Activated T-cell treated with anti-CD3 and anti-CD28 coated beads, Interleukin-2, amount 50 U/mL, for 24 hours (primary cell): ENCODE measurements around the gene CFAP70.

Experiments used
- DNase-seq: peaks from one replicate; pipeline ENCODE4 v3.0.0-alpha.2; 2020
- H3K27ac Mint-ChIP-seq: 2 replicates; pipeline ENCODE4 v1.8.0; 2020; ENCODE audit warnings: mild to moderate bottlenecking, mixed read lengths
- H3K27me3 Mint-ChIP-seq: 2 replicates; pipeline ENCODE4 v1.8.0; 2020; ENCODE audit warnings: mixed read lengths
- H3K36me3 Mint-ChIP-seq: 2 replicates; pipeline ENCODE4 v1.8.0; 2020; ENCODE audit warnings: low read depth, mixed read lengths
- H3K4me1 Mint-ChIP-seq: 2 replicates; pipeline ENCODE4 v1.8.0; 2020; ENCODE audit warnings: low read depth, mixed read lengths
- H3K4me3 Mint-ChIP-seq: 2 replicates; pipeline ENCODE4 v1.8.0; 2020; ENCODE audit warnings: mild to moderate bottlenecking, moderate library complexity, mixed read lengths
- H3K9me3 Mint-ChIP-seq: 2 replicates; pipeline ENCODE4 v1.8.0; 2020; ENCODE audit warnings: mixed read lengths

Gene CFAP70

GRCh38 chr10:73228247-73228646 lies 130.4 kb downstream of the CFAP70 start:
- Mint-ChIP-seq H3K4me1 (peaks cover 3% of the 10 kb centered on the region), H3K4me3 (no peak overlapping the region), H3K27me3 (no peaks in the 10 kb centered on the region), H3K9me3 (no peaks in the 10 kb centered on the region), H3K36me3 (peaks cover 48% of the 10 kb centered on the region), H3K27ac (peak overlapping the region; percentile 1)
- DNase-seq = no peak

GRCh38 chr10:73226663-73227062 lies 132.0 kb downstream of the CFAP70 start:
- H3K4me3 Mint-ChIP-seq = no peak overlapping the region
- H3K27ac Mint-ChIP-seq = no peak overlapping the region
- H3K36me3 Mint-ChIP-seq = peaks cover 35% of the 10 kb centered on the region
- no peaks in the 10 kb centered on the region for H3K27me3 Mint-ChIP-seq
- H3K4me1 Mint-ChIP-seq = peaks cover 3% of the 10 kb centered on the region
- no peaks in the 10 kb centered on the region for H3K9me3 Mint-ChIP-seq
- no peak for DNase-seq

- Mint-ChIP-seq H3K4me3 (no peak overlapping the region), H3K27ac (no peak overlapping the region), H3K4me1 (peaks cover 3% of the 10 kb centered on the region), H3K36me3 (peaks cover 26% of the 10 kb centered on the region), H3K9me3 (no peaks in the 10 kb centered on the region), H3K27me3 (no peaks in the 10 kb centered on the region)
- DNase-seq = no peak
These were observed 133.1 kb downstream of the CFAP70 start for GRCh38 chr10:73225518-73225917.

- H3K27ac Mint-ChIP-seq = no peak overlapping the region
- peaks cover 8% of the 10 kb centered on the region for H3K4me1 Mint-ChIP-seq
- no peaks in the 10 kb centered on the region for H3K27me3 Mint-ChIP-seq
- no peaks in the 10 kb centered on the region for H3K9me3 Mint-ChIP-seq
- DNase-seq = no peak
- no peak overlapping the region for H3K4me3 Mint-ChIP-seq
- H3K36me3 Mint-ChIP-seq = peaks cover 34% of the 10 kb centered on the region
These were observed 137.7 kb downstream of the CFAP70 start for GRCh38 chr10:73220989-73221388.

- Mint-ChIP-seq H3K27ac (no peak overlapping the region), H3K4me3 (no peak overlapping the region), H3K9me3 (no peaks in the 10 kb centered on the region), H3K27me3 (no peaks in the 10 kb centered on the region), H3K4me1 (peaks cover 5% of the 10 kb centered on the region), H3K36me3 (peaks cover 45% of the 10 kb centered on the region)
- no peak for DNase-seq
These were observed 139.3 kb downstream of the CFAP70 start for GRCh38 chr10:73219384-73219783.

DNA sequence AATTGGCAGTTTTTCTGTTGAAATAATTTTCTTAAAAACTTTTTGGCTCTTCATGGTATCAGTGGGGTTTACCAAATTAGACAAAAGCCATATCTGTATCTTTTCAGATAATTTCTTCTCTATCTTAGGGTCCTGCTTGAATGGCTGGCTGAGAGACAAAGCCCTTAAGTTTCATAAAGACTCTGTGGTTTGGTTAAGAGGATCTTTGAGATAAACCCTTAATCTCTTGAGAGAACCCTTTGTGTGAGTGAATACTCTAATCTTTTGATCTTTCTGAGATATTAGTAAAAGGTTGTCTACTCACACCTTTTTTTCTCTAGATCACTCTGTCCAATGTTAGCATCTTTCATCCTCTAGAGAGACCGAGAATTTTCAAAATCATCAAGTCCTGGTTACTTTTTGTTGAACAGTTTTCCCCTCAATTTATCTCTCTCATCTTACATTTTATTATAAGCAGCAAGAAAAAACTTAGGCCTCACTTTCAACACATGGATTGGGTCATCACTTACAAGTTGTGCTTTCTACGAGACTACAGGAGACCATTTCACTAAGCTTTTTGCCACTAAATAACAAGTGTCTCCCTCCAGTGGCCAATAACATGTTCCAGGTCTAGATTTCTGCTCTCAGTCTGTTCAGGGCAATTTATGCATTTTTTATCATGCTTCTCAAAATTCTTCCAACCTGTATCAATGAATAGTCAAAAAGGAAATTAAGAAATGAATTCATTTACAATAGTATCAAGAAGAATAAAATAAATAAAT lies 140.1 kb downstream of the CFAP70 start:
- Mint-ChIP-seq H3K36me3 (peaks cover 52% of the 10 kb centered on the region), H3K27me3 (no peaks in the 10 kb centered on the region), H3K4me1 (peaks cover 5% of the 10 kb centered on the region), H3K9me3 (no peaks in the 10 kb centered on the region), H3K27ac (no peak overlapping the region), H3K4me3 (no peak overlapping the region)
- DNase-seq = no peak

DNA sequence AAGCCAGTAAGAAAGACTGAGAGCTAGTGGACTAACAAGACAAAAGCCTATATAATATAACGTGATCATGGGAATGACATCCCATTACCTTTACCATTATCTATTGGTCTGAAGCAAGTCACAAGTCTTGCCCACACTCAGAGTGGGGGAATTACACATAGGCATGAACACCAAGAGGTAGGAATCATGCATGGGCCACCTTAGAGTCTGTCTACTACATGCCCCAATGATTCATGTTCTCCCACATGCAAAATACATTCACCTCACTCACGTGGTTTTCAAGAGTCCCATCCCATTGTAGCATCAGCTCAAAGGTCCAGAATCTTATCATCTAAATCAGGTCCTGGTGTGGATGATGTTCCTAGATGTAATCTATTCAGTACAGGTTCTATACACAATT lies 141.0 kb downstream of the CFAP70 start:
- DNase-seq = no peak
- H3K4me3 Mint-ChIP-seq = no peak overlapping the region
- no peaks in the 10 kb centered on the region for H3K27me3 Mint-ChIP-seq
- H3K4me1 Mint-ChIP-seq = peaks cover 5% of the 10 kb centered on the region
- H3K27ac Mint-ChIP-seq = no peak overlapping the region
- H3K9me3 Mint-ChIP-seq = no peaks in the 10 kb centered on the region
- H3K36me3 Mint-ChIP-seq = peaks cover 60% of the 10 kb centered on the region

DNA sequence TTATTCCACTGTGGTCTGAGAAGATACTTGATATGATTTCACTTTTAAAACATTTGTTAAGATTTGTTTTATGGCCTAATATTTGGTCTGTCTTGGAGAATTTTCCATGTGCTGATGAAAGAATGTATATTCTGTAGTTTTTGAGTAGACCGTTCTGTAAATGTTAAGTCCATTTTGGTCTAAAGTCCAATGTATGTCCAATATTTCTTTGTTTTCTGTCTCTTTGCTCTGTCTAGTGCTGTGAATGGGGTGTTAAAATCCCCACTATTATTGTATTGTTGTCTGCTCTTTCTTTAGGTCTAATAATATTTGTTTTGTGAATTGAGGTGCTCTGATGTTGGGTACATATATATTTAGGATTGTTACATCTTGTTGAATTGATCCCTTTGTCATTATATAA lies 142.9 kb downstream of the CFAP70 start:
- peaks cover 5% of the 10 kb centered on the region for H3K4me1 Mint-ChIP-seq

DNA sequence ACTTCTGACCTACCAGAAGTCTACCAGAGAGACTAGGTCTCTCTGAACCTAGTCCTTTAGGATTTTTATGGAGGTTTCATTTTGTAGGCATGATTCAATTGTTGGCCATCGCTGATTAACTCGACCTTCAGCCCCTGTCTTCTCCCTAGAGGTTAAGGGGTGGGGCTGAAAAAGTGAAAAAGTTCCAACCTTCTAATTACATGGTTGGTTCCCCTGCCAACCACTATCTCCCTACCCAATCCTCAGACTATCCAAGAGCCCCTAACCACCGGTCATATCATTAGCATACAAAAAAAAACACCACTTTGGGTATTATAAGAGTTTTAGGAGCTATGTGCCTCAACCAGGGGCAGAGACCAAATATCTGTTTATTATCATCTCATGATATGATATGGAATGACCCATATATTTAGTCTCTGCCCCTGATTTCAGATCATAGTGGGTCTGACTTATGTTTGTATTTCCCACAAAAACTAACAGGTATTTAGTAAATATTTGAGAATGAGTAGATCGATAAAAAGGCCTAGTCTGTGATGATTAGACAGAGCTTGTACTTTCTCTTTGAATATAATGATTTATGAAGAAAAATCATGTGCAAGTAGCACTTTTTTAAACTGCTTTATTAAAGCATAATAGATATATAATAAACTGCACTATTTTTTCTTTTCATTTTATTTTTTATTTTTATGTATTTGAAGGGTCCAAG lies 147.4 kb downstream of the CFAP70 start:
- no peak for DNase-seq
- Mint-ChIP-seq H3K36me3 (peaks cover 53% of the 10 kb centered on the region), H3K9me3 (no peaks in the 10 kb centered on the region), H3K27ac (no peak overlapping the region), H3K4me3 (no peak overlapping the region), H3K4me1 (no peaks in the 10 kb centered on the region), H3K27me3 (no peaks in the 10 kb centered on the region)

More for the DNA sequence above, 142.9 kb downstream of the CFAP70 start:
- no peaks in the 10 kb centered on the region for H3K9me3 Mint-ChIP-seq
- no peaks in the 10 kb centered on the region for H3K27me3 Mint-ChIP-seq
- H3K27ac Mint-ChIP-seq = no peak overlapping the region
- H3K36me3 Mint-ChIP-seq = peaks cover 70% of the 10 kb centered on the region
- no peak for DNase-seq
- no peak overlapping the region for H3K4me3 Mint-ChIP-seq

DNA sequence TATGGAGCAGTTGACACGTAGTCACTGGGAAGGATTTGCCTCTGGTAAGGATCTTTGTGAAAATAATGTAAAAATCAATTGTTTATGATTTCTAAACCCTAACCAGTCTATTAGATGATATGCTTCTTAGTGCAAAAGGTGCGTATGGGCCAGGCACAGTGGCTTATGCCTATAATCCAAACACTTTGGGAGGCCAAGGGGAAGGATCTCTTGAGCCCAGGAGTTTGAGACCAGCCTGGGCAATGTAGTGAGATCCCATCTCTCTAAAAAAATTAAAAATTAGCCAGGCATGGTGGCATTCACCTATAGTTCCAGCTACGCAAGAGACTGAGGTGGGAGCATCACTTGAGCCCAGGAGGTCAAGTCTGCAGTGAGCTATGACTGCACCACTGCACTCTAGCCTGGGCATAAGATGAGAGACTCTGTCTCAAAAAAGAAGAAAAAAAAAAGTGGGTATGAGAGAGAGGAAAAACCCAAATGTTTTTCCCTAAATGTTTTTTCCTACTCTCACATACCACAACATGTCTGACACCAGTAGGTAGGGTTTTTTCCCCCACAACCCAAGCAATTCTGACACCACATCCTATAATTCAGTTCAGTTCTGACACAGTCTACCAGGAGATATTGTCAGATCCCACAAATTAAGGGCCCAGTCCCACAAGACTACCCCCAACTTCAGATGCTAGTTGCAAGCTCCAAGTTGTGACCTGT lies 148.1 kb downstream of the CFAP70 start:
- no peak overlapping the region for H3K4me3 Mint-ChIP-seq
- H3K27ac Mint-ChIP-seq = no peak overlapping the region
- no peaks in the 10 kb centered on the region for H3K4me1 Mint-ChIP-seq
- no peaks in the 10 kb centered on the region for H3K9me3 Mint-ChIP-seq
- peaks cover 48% of the 10 kb centered on the region for H3K36me3 Mint-ChIP-seq
- no peaks in the 10 kb centered on the region for H3K27me3 Mint-ChIP-seq
- DNase-seq = no peak

DNA sequence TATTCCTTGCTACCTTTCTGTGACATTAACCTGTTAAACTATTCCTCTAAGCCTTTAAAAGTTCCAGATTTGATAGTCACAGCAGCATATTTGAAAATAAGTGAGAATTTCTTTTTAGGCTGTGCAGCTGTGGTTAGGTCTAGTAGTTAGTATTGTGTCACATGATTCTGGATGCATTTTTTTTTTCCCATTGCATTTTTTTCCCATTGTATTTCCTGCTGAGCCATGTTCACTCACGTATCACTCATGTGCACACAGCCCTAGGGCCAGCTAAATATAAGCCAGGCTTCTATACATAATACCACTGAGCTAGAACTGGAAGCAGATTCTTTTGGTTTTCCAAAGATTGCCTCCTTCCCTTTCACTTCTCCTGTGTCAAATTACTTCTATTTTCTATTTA lies 149.0 kb downstream of the CFAP70 start:
- H3K27ac Mint-ChIP-seq = no peak overlapping the region

GRCh38 chr10:73207883-73208282 lies 150.8 kb downstream of the CFAP70 start:
- Mint-ChIP-seq H3K9me3 (no peaks in the 10 kb centered on the region), H3K27ac (no peak overlapping the region), H3K36me3 (peaks cover 29% of the 10 kb centered on the region), H3K4me3 (no peak overlapping the region), H3K27me3 (no peaks in the 10 kb centered on the region), H3K4me1 (no peaks in the 10 kb centered on the region)
- DNase-seq = no peak

More for the DNA sequence above, 149.0 kb downstream of the CFAP70 start:
- no peak for DNase-seq
- H3K36me3 Mint-ChIP-seq = peaks cover 45% of the 10 kb centered on the region
- H3K9me3 Mint-ChIP-seq = no peaks in the 10 kb centered on the region
- no peaks in the 10 kb centered on the region for H3K4me1 Mint-ChIP-seq
- no peak overlapping the region for H3K4me3 Mint-ChIP-seq
- H3K27me3 Mint-ChIP-seq = no peaks in the 10 kb centered on the region

GRCh38 chr10:73206385-73206784 lies 152.3 kb downstream of the CFAP70 start:
- peaks cover 21% of the 10 kb centered on the region for H3K36me3 Mint-ChIP-seq
- no peaks in the 10 kb centered on the region for H3K4me1 Mint-ChIP-seq
- no peak overlapping the region for H3K27ac Mint-ChIP-seq
- no peaks in the 10 kb centered on the region for H3K27me3 Mint-ChIP-seq
- H3K4me3 Mint-ChIP-seq = no peak overlapping the region
- DNase-seq = no peak
- no peaks in the 10 kb centered on the region for H3K9me3 Mint-ChIP-seq

GRCh38 chr10:73205890-73206289 lies 152.8 kb downstream of the CFAP70 start:
- Mint-ChIP-seq H3K27ac (no peak overlapping the region), H3K4me3 (no peak overlapping the region), H3K4me1 (no peaks in the 10 kb centered on the region), H3K27me3 (no peaks in the 10 kb centered on the region), H3K36me3 (peaks cover 16% of the 10 kb centered on the region), H3K9me3 (no peaks in the 10 kb centered on the region)
- no peak for DNase-seq

DNA sequence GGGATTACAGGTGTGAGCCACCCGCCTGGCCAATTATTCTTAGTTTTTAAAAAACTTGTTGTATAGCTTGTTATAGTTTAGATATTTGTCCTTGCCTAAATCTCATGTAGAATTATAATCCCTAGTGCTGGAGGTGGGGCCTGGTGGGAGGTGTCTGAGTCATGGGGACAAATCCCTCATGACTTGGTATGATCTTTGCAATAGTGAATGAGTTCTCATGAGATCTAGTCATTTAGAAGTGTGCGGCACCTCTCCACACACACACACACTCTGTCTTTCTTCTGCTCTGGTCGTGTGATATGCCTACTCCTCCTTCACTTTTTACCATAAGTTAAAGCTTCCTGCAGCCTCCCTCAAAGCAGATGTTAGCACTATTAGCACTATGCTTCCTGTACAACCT lies 153.6 kb downstream of the CFAP70 start:
- H3K36me3 Mint-ChIP-seq = peaks cover 11% of the 10 kb centered on the region
- no peak for DNase-seq
- no peak overlapping the region for H3K4me3 Mint-ChIP-seq
- no peaks in the 10 kb centered on the region for H3K4me1 Mint-ChIP-seq
- no peaks in the 10 kb centered on the region for H3K9me3 Mint-ChIP-seq
- H3K27me3 Mint-ChIP-seq = no peaks in the 10 kb centered on the region
- H3K27ac Mint-ChIP-seq = no peak overlapping the region
